BE2C (cell line): ENCODE results near the gene ADISSP.

Source experiments
- DNase-seq: peaks from one replicate; pipeline ENCODE4 v3.0.0-alpha.2; 2020
- H3K27me3 ChIP-seq: fragments of 250-450 bp; sonication (Bioruptor Pico); 2 replicates; pipeline ENCODE4 v1.5.1; 2020; ENCODE audit warnings: mild to moderate bottlenecking
- H3K36me3 ChIP-seq: fragments of 250-450 bp; sonication (Bioruptor Pico); 2 replicates; pipeline ENCODE4 v1.5.1; 2020; ENCODE audit warnings: mild to moderate bottlenecking
- H3K4me1 ChIP-seq: fragments of 250-450 bp; sonication (Bioruptor Pico); 2 replicates; pipeline ENCODE4 v1.5.1; 2020
- H3K4me3 ChIP-seq: 2 replicates; pipeline ENCODE4 v1.5.1; 2011; ENCODE audit warnings: low read depth, low read length
- H3K9me3 ChIP-seq: fragments of 250-450 bp; sonication (Bioruptor Pico); 2 replicates; pipeline ENCODE4 v1.5.1; 2020
- CTCF ChIP-seq: IDR thresholded peaks from 2 replicates; pipeline ENCODE4 v1.5.1; 2012; ENCODE audit warnings: mild to moderate bottlenecking, low read depth, low read length

ADISSP gene

GRCh38 chr20:3767110-3767426 is 485 bp downstream of the ADISSP start:
- Histone ChIP-seq H3K4me3 (peak overlapping the region; percentile 91), H3K36me3 (no peaks in the 10 kb centered on the region), H3K4me1 (peaks cover 6% of the 10 kb centered on the region), H3K27me3 (no peaks in the 10 kb centered on the region), H3K9me3 (no peaks in the 10 kb centered on the region)
- DNase-seq = no peak
- no peak for TF ChIP-seq CTCF

GRCh38 chr20:3766422-3767109 is 987 bp downstream of the ADISSP start:
- H3K4me3 ChIP-seq = peak overlapping the region; percentile 91
- H3K36me3 ChIP-seq = peaks cover 3% of the 10 kb centered on the region; the same call in 1 of the 2 replicates
- peaks cover 6% of the 10 kb centered on the region for H3K4me1 ChIP-seq
- no peak for TF ChIP-seq CTCF
- DNase-seq = no peak
- H3K9me3 ChIP-seq = no peaks in the 10 kb centered on the region
- no peaks in the 10 kb centered on the region for H3K27me3 ChIP-seq

- peaks cover 6% of the 10 kb centered on the region for H3K4me1 ChIP-seq
- no peaks in the 10 kb centered on the region for H3K9me3 ChIP-seq
- no peaks in the 10 kb centered on the region for H3K27me3 ChIP-seq
- no peak for TF ChIP-seq CTCF
- DNase-seq = no peak
- peaks cover 8% of the 10 kb centered on the region; the same call in 1 of the 2 replicates for H3K36me3 ChIP-seq
- no peak overlapping the region for H3K4me3 ChIP-seq
These were observed 2.2 kb downstream of the ADISSP start for GRCh38 chr20:3765171-3765882.

- Histone ChIP-seq H3K27me3 (no peaks in the 10 kb centered on the region), H3K36me3 (peaks cover 11% of the 10 kb centered on the region), H3K4me3 (no peak overlapping the region), H3K9me3 (no peaks in the 10 kb centered on the region), H3K4me1 (peaks cover 6% of the 10 kb centered on the region)
- TF ChIP-seq CTCF = no peak
- no peak for DNase-seq
These were observed 2.9 kb downstream of the ADISSP start for GRCh38 chr20:3764659-3765058.

- no peaks in the 10 kb centered on the region for H3K27me3 ChIP-seq
- no peak for DNase-seq
- peaks cover 13% of the 10 kb centered on the region for H3K36me3 ChIP-seq
- no peaks in the 10 kb centered on the region for H3K9me3 ChIP-seq
- H3K4me1 ChIP-seq = peaks cover 5% of the 10 kb centered on the region
- no peak for TF ChIP-seq CTCF
- no peak overlapping the region for H3K4me3 ChIP-seq
These were observed 3.6 kb downstream of the ADISSP start for GRCh38 chr20:3763671-3764601.
